ENCODE results near the gene TNFSF13B.
A peak's percentile ranks its signal among the peaks of the same experiment; 100 is the strongest.

The TNFSF13B gene, protein sequence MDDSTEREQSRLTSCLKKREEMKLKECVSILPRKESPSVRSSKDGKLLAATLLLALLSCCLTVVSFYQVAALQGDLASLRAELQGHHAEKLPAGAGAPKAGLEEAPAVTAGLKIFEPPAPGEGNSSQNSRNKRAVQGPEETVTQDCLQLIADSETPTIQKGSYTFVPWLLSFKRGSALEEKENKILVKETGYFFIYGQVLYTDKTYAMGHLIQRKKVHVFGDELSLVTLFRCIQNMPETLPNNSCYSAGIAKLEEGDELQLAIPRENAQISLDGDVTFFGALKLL

GRCh38 chr13:108269601-108270328, at the start of gene TNFSF13B:
TNFSF13B (plus strand) TSS chr13:108269718; CDS start chr13:108269896, 178 bp downstream.
- TF ChIP-seq CTCF (IDR thresholded peaks at IDR 0.05; ENCODE audit: low read depth, low read length) = no peak
- peak; percentile 24 for DNase-seq (ENCODE audit: low read depth, low spot score)
- in situ Hi-C loops (cut with HindIII; ENCODE audit: low sequenced_read_pairs) = no loop called here
- peak within 1 kb of the TSS; percentile 19 for H3K4me3 ChIP-seq (ENCODE audit: low read depth, low read length)

DNA sequence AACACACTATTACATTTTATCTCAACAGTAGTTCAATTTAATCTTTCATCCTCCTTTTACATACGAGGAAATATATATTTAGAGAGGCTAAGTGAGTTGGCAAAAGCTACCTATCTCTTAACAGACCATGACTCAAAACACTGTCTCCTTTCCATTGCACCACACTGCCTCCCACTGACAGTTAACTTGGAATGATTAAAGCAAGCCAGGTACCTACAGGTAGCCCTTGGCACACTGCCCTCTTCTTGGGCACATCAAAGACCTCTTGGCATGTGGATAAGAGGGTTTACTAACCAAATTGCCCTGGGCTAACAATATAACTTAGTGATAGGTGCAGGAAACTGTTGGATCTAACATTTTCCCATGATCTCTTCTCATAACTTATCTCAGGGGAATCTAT, 49.5 kb upstream of the TNFSF13B start:
- no peak for TF ChIP-seq CTCF (IDR thresholded peaks at IDR 0.05; ENCODE audit: low read depth, low read length)
- in situ Hi-C loops (cut with HindIII; ENCODE audit: low sequenced_read_pairs) = no loop called here
- no peak for DNase-seq (ENCODE audit: low read depth, low spot score)
- H3K4me3 ChIP-seq (ENCODE audit: low read depth, low read length) = no peak overlapping the region

GRCh38 chr13:108223687-108224503, 45.6 kb upstream of the TNFSF13B start:
- no peak overlapping the region for H3K4me3 ChIP-seq (ENCODE audit: low read depth, low read length)
- TF ChIP-seq CTCF (IDR thresholded peaks at IDR 0.05; ENCODE audit: low read depth, low read length) = no peak
- in situ Hi-C loops (cut with HindIII; ENCODE audit: low sequenced_read_pairs) = no loop called here
- DNase-seq (ENCODE audit: low read depth, low spot score) = no peak

- no peak for DNase-seq (ENCODE audit: low read depth, low spot score)
- no peak overlapping the region for H3K4me3 ChIP-seq (ENCODE audit: low read depth, low read length)
- no peak for TF ChIP-seq CTCF (IDR thresholded peaks at IDR 0.05; ENCODE audit: low read depth, low read length)
Measured at GRCh38 chr13:108225440-108225839, 44.1 kb upstream of the TNFSF13B start.

GRCh38 chr13:108226184-108226583, 43.3 kb upstream of the TNFSF13B start:
- DNase-seq (ENCODE audit: low read depth, low spot score) = no peak
- no peak overlapping the region for H3K4me3 ChIP-seq (ENCODE audit: low read depth, low read length)
- no peak for TF ChIP-seq CTCF (IDR thresholded peaks at IDR 0.05; ENCODE audit: low read depth, low read length)
- in situ Hi-C loops (cut with HindIII; ENCODE audit: low sequenced_read_pairs) = no loop called here

More at GRCh38 chr13:108225440-108225839, 44.1 kb upstream of the TNFSF13B start:
- in situ Hi-C loops (cut with HindIII; ENCODE audit: low sequenced_read_pairs) = no loop called here

GRCh38 chr13:108227651-108228272, 41.8 kb upstream of the TNFSF13B start:
- in situ Hi-C loops (cut with HindIII; ENCODE audit: low sequenced_read_pairs) = no loop called here
- peak; percentile 53 for DNase-seq (ENCODE audit: low read depth, low spot score)
- TF ChIP-seq CTCF (IDR thresholded peaks at IDR 0.05; ENCODE audit: low read depth, low read length) = peak; percentile 67
- H3K4me3 ChIP-seq (ENCODE audit: low read depth, low read length) = no peak overlapping the region

Data from astrocyte of the spinal cord (primary cell).